Loucy (cell line): ENCODE results near the gene ZCCHC14.

ENCODE experiments used
- CTCF ChIP-seq: fragments of 200-600 bp; sonication (generic); conservative IDR thresholded peaks from 2 replicates; pipeline ENCODE4 v1.5.1; 2014; ENCODE audit warnings: mild to moderate bottlenecking, antibody characterized with exemption, low read length
- EZH2phosphoT487 ChIP-seq: fragments of 200-600 bp; IDR thresholded peaks from 2 replicates; pipeline ENCODE4 v1.6.1; 2018; ENCODE audit warnings: antibody characterized with exemption, mild to moderate bottlenecking, moderate library complexity, borderline replicate concordance

DNA sequence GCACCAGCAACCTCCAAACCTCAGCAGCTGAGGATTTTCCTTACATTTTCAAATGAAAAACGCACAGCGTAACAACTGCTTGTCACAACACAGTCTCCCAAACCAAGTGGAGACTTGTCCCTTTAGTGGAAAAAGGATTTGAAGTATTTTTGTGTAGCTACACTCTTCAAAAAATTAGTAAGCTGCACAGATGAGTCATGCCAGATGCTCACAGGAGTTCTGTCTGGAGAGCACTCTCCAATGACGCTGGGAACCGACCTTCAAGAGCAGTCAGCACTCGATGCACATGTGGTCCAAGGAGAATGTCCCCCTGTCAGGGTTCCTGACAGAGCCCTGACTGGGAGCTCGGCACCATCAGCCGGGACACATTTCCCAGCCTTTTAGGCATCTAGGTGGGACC, 60.9 kb downstream of the ZCCHC14 start:
- TF ChIP-seq EZH2phosphoT487 (no peak), CTCF (no peak)
